Measurements from ENCODE around the gene RBFOX1. TPM values are rescaled to one million over a fixed set of nuclear protein-coding genes. Genes with fewer than 3 reads are reported as not detected.

The RBFOX1 gene
- total RNA-seq, 1 donor from 2014 or later, result 0.69 TPM

DNA sequence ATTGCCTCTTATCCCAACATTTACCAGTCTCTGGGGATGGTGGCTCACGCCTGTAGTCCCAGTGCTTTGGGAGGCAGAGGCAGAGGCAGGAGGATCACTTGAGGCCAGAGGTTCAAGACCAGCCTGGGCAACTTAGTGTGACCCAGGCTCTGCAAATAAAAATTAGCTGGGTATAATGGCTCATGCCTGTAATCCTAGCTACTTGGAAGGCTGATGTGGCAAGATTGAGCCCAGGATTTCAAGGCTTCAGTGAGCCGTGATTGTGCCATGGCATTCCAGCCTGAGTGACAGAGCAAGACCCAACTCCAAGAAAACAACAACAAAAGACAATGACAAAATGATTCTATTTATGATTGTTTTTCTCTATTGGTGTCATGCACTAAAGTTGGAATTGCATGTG, 244.9 kb downstream of the RBFOX1 start:
- Mint-ChIP-seq H3K4me1 (ENCODE audit: unreplicated experiment) (no peaks in the 10 kb centered on the region), H3K27ac (ENCODE audit: unreplicated experiment) (no peak overlapping the region), H3K27me3 (ENCODE audit: unreplicated experiment) (peaks cover 2% of the 10 kb centered on the region), H3K9me3 (ENCODE audit: unreplicated experiment) (no peaks in the 10 kb centered on the region), H3K36me3 (ENCODE audit: low read depth, unreplicated experiment) (no peaks in the 10 kb centered on the region), H3K4me3 (ENCODE audit: unreplicated experiment) (no peak overlapping the region)
- no peak for DNase-seq (ENCODE audit: low spot score)
- TF ChIP-seq, protein P1, sequence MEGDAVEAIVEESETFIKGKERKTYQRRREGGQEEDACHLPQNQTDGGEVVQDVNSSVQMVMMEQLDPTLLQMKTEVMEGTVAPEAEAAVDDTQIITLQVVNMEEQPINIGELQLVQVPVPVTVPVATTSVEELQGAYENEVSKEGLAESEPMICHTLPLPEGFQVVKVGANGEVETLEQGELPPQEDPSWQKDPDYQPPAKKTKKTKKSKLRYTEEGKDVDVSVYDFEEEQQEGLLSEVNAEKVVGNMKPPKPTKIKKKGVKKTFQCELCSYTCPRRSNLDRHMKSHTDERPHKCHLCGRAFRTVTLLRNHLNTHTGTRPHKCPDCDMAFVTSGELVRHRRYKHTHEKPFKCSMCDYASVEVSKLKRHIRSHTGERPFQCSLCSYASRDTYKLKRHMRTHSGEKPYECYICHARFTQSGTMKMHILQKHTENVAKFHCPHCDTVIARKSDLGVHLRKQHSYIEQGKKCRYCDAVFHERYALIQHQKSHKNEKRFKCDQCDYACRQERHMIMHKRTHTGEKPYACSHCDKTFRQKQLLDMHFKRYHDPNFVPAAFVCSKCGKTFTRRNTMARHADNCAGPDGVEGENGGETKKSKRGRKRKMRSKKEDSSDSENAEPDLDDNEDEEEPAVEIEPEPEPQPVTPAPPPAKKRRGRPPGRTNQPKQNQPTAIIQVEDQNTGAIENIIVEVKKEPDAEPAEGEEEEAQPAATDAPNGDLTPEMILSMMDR (IDR thresholded peaks at IDR 0.05; ENCODE audit: unreplicated experiment), result no peak

DNA sequence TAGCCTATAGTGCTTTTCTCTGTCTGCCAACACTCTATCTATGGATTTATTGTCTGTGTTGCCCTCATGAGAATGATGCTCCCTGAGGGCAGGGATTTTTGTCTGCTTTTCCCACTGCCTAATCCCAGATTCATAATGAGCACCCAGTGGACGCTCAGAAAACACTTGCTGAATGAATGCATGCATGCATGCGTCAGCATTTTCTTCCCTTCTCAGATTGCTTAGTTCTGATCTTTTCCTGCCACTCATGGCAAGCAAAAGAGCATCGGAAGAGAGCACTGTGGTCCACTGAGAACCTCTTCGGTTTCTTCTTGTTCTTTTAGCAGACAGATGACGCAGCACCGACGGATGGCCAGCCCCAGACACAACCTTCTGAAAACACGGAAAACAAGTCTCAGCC, 246.8 kb downstream of the RBFOX1 start:
- no peak overlapping the region for H3K27ac Mint-ChIP-seq (ENCODE audit: unreplicated experiment)
- no peaks in the 10 kb centered on the region for H3K4me1 Mint-ChIP-seq (ENCODE audit: unreplicated experiment)
- TF ChIP-seq, protein P1 (IDR thresholded peaks at IDR 0.05; ENCODE audit: unreplicated experiment), result no peak
- H3K4me3 Mint-ChIP-seq (ENCODE audit: unreplicated experiment), result no peak overlapping the region
- H3K9me3 Mint-ChIP-seq (ENCODE audit: unreplicated experiment), result no peaks in the 10 kb centered on the region
- H3K27me3 Mint-ChIP-seq (ENCODE audit: unreplicated experiment), result peaks cover 2% of the 10 kb centered on the region
- no peak for DNase-seq (ENCODE audit: low spot score)
- no peaks in the 10 kb centered on the region for H3K36me3 Mint-ChIP-seq (ENCODE audit: low read depth, unreplicated experiment)

DNA sequence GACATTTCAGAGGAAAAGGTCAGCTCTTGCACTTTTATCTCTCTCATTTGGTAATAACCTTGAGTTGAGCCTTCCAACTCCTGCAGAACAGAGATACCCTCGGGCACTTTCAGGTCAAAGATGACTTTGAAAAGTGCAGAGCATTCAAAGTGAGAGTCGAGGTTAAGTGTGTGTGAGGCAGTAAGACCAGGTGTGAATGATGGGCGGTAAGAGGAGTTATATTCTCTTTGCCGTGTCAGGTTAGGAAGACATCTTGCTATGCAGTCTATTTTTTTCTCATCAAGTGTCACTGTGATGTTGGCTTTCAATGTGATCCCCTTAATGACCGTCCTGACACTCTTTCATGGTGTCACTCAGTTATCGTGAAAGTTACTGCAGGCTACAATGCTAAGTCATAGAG, 248.5 kb downstream of the RBFOX1 start:
- Mint-ChIP-seq H3K9me3 (ENCODE audit: unreplicated experiment) (no peaks in the 10 kb centered on the region), H3K27ac (ENCODE audit: unreplicated experiment) (no peak overlapping the region), H3K27me3 (ENCODE audit: unreplicated experiment) (peaks cover 1% of the 10 kb centered on the region), H3K36me3 (ENCODE audit: low read depth, unreplicated experiment) (no peaks in the 10 kb centered on the region), H3K4me3 (ENCODE audit: unreplicated experiment) (no peak overlapping the region), H3K4me1 (ENCODE audit: unreplicated experiment) (no peaks in the 10 kb centered on the region)
- DNase-seq (ENCODE audit: low spot score), result no peak
- TF ChIP-seq, protein P1 (IDR thresholded peaks at IDR 0.05; ENCODE audit: unreplicated experiment), result no peak

DNA sequence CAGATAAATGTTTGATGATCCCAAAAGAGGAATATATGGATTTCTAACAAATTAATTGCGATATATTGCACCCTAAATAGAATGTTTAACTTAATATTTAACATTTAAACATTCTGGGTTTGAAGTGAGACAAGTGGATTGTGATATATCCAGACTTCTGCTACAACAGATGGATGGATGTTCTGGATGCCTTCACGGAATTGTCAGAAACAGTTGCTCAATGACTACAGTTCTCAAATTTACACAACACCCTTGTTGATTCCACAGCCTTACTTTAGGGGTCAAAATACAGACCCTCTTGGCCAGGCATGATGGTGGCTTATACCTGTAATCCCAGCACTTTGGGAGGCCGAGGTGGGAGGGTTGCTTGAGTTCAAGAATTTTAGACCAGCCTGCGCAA, 250.8 kb downstream of the RBFOX1 start:
- no peak overlapping the region for H3K4me3 Mint-ChIP-seq (ENCODE audit: unreplicated experiment)
- H3K27ac Mint-ChIP-seq (ENCODE audit: unreplicated experiment), result no peak overlapping the region
- DNase-seq (ENCODE audit: low spot score), result no peak
- H3K27me3 Mint-ChIP-seq (ENCODE audit: unreplicated experiment), result peaks cover 1% of the 10 kb centered on the region
- no peaks in the 10 kb centered on the region for H3K4me1 Mint-ChIP-seq (ENCODE audit: unreplicated experiment)
- H3K9me3 Mint-ChIP-seq (ENCODE audit: unreplicated experiment), result no peaks in the 10 kb centered on the region
- no peaks in the 10 kb centered on the region for H3K36me3 Mint-ChIP-seq (ENCODE audit: low read depth, unreplicated experiment)
- TF ChIP-seq, protein P1 (IDR thresholded peaks at IDR 0.05; ENCODE audit: unreplicated experiment), result no peak

DNA sequence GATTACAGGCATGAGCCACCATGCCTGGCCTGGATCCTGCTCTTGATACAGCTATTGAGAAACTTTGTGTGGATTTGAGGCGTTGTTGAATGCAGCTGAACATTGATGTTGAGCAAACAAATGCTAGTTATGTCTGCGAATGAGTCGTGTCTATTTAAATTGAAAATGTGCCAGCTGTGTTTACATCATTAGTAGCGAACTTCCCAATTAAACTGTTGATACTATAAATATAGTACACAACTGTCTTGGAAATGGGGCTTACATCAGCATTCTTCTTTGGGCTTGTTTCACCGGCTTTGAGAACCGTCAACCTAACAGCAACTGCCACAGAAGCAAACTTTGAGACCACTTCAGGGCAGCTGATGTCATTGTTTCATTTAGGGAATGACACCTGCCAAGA, 251.9 kb downstream of the RBFOX1 start:
- Mint-ChIP-seq H3K27ac (ENCODE audit: unreplicated experiment) (no peak overlapping the region), H3K4me1 (ENCODE audit: unreplicated experiment) (no peaks in the 10 kb centered on the region), H3K27me3 (ENCODE audit: unreplicated experiment) (peaks cover 1% of the 10 kb centered on the region), H3K36me3 (ENCODE audit: low read depth, unreplicated experiment) (no peaks in the 10 kb centered on the region), H3K9me3 (ENCODE audit: unreplicated experiment) (no peaks in the 10 kb centered on the region), H3K4me3 (ENCODE audit: unreplicated experiment) (no peak overlapping the region)
- no peak for DNase-seq (ENCODE audit: low spot score)
- TF ChIP-seq, protein P1 (IDR thresholded peaks at IDR 0.05; ENCODE audit: unreplicated experiment), result no peak

Data from endothelial cell (in vitro differentiated cells).